ENCODE data around the gene SIPA1L2.
A peak's percentile ranks its signal among the peaks of the same experiment; 100 is the strongest.

The SIPA1L2 gene, protein sequence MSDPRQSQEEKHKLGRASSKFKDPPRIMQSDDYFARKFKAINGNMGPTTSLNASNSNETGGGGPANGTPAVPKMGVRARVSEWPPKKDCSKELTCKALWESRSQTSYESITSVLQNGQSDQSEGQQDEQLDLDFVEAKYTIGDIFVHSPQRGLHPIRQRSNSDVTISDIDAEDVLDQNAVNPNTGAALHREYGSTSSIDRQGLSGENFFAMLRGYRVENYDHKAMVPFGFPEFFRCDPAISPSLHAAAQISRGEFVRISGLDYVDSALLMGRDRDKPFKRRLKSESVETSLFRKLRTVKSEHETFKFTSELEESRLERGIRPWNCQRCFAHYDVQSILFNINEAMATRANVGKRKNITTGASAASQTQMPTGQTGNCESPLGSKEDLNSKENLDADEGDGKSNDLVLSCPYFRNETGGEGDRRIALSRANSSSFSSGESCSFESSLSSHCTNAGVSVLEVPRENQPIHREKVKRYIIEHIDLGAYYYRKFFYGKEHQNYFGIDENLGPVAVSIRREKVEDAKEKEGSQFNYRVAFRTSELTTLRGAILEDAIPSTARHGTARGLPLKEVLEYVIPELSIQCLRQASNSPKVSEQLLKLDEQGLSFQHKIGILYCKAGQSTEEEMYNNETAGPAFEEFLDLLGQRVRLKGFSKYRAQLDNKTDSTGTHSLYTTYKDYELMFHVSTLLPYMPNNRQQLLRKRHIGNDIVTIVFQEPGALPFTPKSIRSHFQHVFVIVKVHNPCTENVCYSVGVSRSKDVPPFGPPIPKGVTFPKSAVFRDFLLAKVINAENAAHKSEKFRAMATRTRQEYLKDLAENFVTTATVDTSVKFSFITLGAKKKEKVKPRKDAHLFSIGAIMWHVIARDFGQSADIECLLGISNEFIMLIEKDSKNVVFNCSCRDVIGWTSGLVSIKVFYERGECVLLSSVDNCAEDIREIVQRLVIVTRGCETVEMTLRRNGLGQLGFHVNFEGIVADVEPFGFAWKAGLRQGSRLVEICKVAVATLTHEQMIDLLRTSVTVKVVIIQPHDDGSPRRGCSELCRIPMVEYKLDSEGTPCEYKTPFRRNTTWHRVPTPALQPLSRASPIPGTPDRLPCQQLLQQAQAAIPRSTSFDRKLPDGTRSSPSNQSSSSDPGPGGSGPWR (N-terminal part only)
- long read RNA-seq: 0 reads

DNA sequence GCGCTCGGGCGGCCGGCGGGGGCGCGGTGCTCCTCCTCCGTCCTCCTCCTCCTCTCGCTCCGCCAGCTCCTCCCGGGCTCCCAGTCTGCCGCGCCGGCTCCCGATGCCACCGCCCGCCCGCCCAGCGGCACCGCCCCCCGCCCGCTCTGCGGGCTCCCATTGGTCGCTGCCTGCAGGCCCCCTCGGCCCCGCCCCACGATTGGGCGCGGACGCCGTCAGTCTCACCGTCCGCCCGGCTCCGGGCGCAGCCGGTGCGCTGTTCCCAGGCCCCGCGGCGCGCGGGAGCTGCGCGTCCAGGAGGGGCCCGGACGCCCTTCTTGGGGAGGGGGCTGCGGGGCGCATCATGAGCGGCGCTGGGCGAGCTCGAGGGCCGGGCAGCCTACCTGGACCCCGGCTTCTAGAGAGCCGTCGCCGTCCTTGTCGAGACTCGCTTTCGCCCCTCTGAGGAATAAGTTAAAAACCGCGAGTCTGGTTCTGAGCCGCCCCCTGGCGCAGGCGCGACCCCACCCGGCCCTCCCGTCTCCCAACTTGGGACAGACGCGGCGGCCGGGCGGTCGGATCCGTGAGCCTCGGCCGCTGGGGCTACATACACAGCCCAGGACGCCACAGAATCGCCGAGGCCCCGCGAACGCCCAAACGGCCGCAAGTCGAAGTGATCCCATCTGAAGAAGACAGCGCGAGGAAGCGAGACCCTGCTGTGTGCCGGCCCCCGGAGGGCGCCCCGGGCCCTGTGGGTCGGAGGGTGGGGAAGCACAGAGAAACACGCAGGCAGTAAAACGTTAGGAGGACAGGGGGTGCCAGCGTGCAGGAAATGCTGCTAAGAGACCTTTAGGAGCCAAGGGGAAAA lies at the start of gene SIPA1L2:
SIPA1L2 (minus strand) TSS at position 87 of the 847 bp plus-strand sequence. CDS start 114,794 bp downstream, outside the sequence.
- Histone ChIP-seq H3K4me3 (replicated peaks; ENCODE audit: insufficient read depth, low read length) (peak within 1 kb of the TSS; percentile 84), H3K27ac (replicated peaks) (peak within 1 kb of the TSS; percentile 47), H3K27me3 (ENCODE audit: insufficient read depth, poor library complexity, severe bottlenecking) (peaks cover 6% of the 10 kb centered on the region)
- peak; percentile 75 to 83 for DNase-seq (ENCODE audit: low read depth in 1 of 2, low spot score in 1 of 2)
- TF ChIP-seq SPI1 (IDR thresholded peaks at IDR 0.05; ENCODE audit: borderline replicate concordance, low read depth) (no peak), GABPA (IDR thresholded peaks at IDR 0.05; ENCODE audit: low read depth) (no peak), POLR2AphosphoS5 (IDR thresholded peaks at IDR 0.05; ENCODE audit: low read depth) (no peak)
- TF ChIP-seq, protein P1, sequence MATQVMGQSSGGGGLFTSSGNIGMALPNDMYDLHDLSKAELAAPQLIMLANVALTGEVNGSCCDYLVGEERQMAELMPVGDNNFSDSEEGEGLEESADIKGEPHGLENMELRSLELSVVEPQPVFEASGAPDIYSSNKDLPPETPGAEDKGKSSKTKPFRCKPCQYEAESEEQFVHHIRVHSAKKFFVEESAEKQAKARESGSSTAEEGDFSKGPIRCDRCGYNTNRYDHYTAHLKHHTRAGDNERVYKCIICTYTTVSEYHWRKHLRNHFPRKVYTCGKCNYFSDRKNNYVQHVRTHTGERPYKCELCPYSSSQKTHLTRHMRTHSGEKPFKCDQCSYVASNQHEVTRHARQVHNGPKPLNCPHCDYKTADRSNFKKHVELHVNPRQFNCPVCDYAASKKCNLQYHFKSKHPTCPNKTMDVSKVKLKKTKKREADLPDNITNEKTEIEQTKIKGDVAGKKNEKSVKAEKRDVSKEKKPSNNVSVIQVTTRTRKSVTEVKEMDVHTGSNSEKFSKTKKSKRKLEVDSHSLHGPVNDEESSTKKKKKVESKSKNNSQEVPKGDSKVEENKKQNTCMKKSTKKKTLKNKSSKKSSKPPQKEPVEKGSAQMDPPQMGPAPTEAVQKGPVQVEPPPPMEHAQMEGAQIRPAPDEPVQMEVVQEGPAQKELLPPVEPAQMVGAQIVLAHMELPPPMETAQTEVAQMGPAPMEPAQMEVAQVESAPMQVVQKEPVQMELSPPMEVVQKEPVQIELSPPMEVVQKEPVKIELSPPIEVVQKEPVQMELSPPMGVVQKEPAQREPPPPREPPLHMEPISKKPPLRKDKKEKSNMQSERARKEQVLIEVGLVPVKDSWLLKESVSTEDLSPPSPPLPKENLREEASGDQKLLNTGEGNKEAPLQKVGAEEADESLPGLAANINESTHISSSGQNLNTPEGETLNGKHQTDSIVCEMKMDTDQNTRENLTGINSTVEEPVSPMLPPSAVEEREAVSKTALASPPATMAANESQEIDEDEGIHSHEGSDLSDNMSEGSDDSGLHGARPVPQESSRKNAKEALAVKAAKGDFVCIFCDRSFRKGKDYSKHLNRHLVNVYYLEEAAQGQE (IDR thresholded peaks at IDR 0.05; ENCODE audit: insufficient replicate concordance, low read depth): no peak
- TF ChIP-seq, protein P2, sequence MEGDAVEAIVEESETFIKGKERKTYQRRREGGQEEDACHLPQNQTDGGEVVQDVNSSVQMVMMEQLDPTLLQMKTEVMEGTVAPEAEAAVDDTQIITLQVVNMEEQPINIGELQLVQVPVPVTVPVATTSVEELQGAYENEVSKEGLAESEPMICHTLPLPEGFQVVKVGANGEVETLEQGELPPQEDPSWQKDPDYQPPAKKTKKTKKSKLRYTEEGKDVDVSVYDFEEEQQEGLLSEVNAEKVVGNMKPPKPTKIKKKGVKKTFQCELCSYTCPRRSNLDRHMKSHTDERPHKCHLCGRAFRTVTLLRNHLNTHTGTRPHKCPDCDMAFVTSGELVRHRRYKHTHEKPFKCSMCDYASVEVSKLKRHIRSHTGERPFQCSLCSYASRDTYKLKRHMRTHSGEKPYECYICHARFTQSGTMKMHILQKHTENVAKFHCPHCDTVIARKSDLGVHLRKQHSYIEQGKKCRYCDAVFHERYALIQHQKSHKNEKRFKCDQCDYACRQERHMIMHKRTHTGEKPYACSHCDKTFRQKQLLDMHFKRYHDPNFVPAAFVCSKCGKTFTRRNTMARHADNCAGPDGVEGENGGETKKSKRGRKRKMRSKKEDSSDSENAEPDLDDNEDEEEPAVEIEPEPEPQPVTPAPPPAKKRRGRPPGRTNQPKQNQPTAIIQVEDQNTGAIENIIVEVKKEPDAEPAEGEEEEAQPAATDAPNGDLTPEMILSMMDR (IDR thresholded peaks at IDR 0.05; ENCODE audit: insufficient read depth, low read length): peak; percentile 28

DNA sequence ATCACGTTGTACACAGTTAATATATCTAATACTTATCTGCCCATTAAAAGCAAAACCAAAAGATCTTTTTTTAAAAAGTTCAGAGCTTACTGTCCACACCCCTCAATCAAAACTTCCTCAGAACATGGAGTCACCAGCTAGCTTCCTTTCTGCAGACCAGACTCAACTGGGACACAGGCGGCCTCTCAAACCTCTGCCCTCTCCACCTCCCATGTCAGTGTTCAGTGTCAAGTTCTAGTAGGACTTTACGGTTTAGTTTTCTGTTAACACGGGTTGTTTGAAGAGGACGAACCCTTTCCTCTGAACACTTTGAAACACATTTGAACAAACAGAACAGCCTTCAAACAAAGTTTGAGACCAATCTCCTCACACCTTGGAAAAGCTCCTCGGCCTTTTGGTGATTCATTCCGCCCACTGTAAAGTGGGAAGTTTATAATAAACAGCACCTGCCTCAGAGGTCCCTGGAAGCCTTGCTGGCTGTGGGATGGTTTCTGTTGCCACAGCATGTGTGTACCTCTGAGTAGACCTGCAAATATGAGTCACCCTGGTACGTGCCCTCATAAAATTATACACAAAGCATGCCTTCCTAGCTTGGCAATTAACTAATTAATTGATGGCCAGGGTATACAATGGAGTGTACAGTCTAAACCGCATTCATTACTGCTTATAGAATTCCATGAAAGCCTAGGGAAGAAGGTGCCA lies 48.4 kb upstream of the SIPA1L2 start:
- H3K27ac ChIP-seq (replicated peaks): no peak overlapping the region
- TF ChIP-seq GABPA (IDR thresholded peaks at IDR 0.05; ENCODE audit: low read depth) (no peak), POLR2AphosphoS5 (IDR thresholded peaks at IDR 0.05; ENCODE audit: low read depth) (no peak), SPI1 (IDR thresholded peaks at IDR 0.05; ENCODE audit: borderline replicate concordance, low read depth) (no peak)
- TF ChIP-seq, protein P1 (IDR thresholded peaks at IDR 0.05; ENCODE audit: insufficient replicate concordance, low read depth): no peak
- TF ChIP-seq, protein P2 (IDR thresholded peaks at IDR 0.05; ENCODE audit: insufficient read depth, low read length): no peak
- DNase-seq (ENCODE audit: low read depth in 1 of 2, low spot score in 1 of 2): no peak
- no peak overlapping the region for H3K4me3 ChIP-seq (replicated peaks; ENCODE audit: insufficient read depth, low read length)
- H3K27me3 ChIP-seq (ENCODE audit: insufficient read depth, poor library complexity, severe bottlenecking): no peaks in the 10 kb centered on the region

Data from HL-60 (cell line).